BJ (cell line): Measurements from ENCODE around the gene PARD3. TPM values are rescaled to one million over a fixed set of nuclear protein-coding genes. Genes with fewer than 3 reads are reported as not detected.

Experiments used
- CTCF ChIA-PET: fragments of 350-600 bp; formaldehyde crosslinking; extraction: SDS; loops from one replicate; lab custom pipeline; 2021; ENCODE audit warnings: antibody characterized with exemption, inconsistent platforms; lab: Yijun Ruan, JAX
- POLR2A ChIA-PET: fragments of 300-600 bp; sonication (Branson Sonifier 250); formaldehyde crosslinking; extraction: SDS; loops from one replicate; lab custom pipeline; 2021; ENCODE audit warnings: antibody characterized with exemption; lab: Charles Lee
- DNase-seq: peaks from one replicate; pipeline ENCODE4 v3.0.0-alpha.2; 2011; ENCODE audit warnings: low read depth
- H3K27me3 ChIP-seq: 2 replicates; pipeline ENCODE4 v1.6.0; 2011; ENCODE audit warnings: low read length; ENCODE audit not compliant: control insufficient read depth, insufficient read depth
- H3K36me3 ChIP-seq: 2 replicates; pipeline ENCODE4 v1.5.1; 2011; ENCODE audit warnings: low read length; ENCODE audit not compliant: control insufficient read depth, insufficient read depth
- H3K4me3 ChIP-seq: 2 replicates; pipeline ENCODE4 v1.5.1; 2011; ENCODE audit warnings: low read depth, mild to moderate bottlenecking, control low read depth, low read length
- polyA plus RNA-seq: library from polyadenylated mRNA; depleted of rRNA; stranded (reverse); fragments of >200 nt; gene quantifications from 2 replicates; pipeline ENCODE4 v1.2.3, GENCODE V29; 2011
- TF ChIP-seq, protein P1 (sequence below): IDR thresholded peaks from 2 replicates; pipeline ENCODE4 v1.5.1; 2011; ENCODE audit warnings: low read depth, mild to moderate bottlenecking, control low read depth, inconsistent platforms, low read length, moderate library complexity; ENCODE audit not compliant: insufficient read depth

PARD3 gene
- polyA plus RNA-seq, 1 experiment: 17.7 TPM

DNA sequence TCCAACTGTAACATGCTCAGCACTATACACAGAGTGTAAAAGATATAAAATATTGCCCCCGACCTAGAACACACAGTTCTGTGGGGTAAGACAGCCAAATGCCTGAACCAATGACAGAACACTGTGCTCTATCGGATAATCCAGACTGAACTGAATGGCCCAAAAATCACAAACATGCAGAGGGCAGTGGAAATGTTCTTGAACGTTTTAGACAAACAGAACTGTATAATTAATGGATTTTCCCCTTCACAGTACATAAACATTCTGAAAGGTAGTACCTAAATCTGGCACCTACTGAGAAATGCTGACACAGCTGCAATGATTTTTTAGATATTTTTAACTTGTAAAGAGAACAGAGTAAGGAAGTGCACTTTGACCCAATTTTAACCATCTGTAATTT is 33.4 kb downstream of the PARD3 start:
- Histone ChIP-seq H3K36me3 (no peaks in the 10 kb centered on the region), H3K4me3 (no peak overlapping the region), H3K27me3 (no peaks in the 10 kb centered on the region)
- ChIA-PET POLR2A (no interaction called here), CTCF (interaction anchor here (1.4 kb wide), 1 partner anchor 13 kb away, joined by 4 read pairs; no protein-coding TSS in a partner anchor)
- TF ChIP-seq, protein P1, sequence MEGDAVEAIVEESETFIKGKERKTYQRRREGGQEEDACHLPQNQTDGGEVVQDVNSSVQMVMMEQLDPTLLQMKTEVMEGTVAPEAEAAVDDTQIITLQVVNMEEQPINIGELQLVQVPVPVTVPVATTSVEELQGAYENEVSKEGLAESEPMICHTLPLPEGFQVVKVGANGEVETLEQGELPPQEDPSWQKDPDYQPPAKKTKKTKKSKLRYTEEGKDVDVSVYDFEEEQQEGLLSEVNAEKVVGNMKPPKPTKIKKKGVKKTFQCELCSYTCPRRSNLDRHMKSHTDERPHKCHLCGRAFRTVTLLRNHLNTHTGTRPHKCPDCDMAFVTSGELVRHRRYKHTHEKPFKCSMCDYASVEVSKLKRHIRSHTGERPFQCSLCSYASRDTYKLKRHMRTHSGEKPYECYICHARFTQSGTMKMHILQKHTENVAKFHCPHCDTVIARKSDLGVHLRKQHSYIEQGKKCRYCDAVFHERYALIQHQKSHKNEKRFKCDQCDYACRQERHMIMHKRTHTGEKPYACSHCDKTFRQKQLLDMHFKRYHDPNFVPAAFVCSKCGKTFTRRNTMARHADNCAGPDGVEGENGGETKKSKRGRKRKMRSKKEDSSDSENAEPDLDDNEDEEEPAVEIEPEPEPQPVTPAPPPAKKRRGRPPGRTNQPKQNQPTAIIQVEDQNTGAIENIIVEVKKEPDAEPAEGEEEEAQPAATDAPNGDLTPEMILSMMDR: no peak
- no peak for DNase-seq

DNA sequence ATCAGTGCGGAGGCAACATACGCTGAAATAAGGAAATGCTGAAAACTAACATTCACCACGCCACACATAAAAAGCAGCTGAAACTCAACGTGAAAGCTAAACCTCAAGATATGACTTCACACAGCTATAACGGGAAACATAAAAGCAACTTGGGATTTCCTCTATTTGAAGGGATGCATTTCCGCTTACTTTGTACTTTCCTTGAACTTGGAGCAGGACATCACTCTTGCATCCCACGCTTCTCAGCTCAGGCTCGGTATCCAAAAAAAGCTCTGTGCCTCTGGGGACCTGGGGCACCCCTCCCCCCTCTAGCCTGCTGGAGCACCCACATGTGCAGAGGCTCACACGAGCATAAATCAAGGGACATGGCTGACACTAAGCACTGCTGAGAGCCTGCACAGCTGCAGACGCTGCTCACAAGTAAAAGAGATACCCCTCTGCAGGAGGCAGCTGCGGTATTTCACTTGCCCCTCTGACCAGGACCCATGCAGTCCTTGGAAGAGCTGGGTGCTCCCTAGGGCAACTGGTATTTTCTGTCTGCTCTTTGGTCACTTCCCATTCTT is 34.2 kb downstream of the PARD3 start:
- TF ChIP-seq, protein P1: no peak
- Histone ChIP-seq H3K27me3 (no peaks in the 10 kb centered on the region), H3K4me3 (no peak overlapping the region), H3K36me3 (no peaks in the 10 kb centered on the region)
- no peak for DNase-seq
- ChIA-PET POLR2A (no interaction called here), CTCF (interaction anchor here (0.6 to 1.4 kb wide), 5 partner anchors 12 to 201 kb away, joined by 3 to 6 read pairs (median 3); no protein-coding TSS in a partner anchor)

DNA sequence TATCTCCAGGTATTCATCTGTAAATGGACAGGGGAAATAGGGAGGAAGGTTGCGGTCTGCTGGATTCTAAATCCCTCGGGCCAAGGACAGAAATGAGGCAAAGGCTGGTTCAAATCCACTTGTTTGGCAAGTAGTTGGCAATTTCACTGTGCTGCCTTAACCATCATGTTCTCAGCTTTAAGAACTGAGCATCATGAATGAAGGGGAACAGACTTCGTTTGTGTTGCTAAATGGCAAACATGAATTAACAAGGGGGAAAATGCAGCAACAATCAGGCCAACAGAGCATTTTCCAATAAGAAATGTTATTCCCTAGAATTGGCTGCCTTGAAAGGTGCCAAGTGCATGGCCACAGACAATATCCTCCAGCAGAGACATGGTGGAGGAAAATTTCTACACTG is 36.9 kb downstream of the PARD3 start:
- ChIA-PET CTCF (interaction anchor here (1.0 to 1.1 kb wide), 2 partner anchors 94 to 216 kb away, joined by 3 read pairs; no protein-coding TSS in a partner anchor), POLR2A (no interaction called here)
- Histone ChIP-seq H3K4me3 (no peak overlapping the region), H3K27me3 (no peaks in the 10 kb centered on the region), H3K36me3 (no peaks in the 10 kb centered on the region)
- TF ChIP-seq, protein P1: no peak
- no peak for DNase-seq

DNA sequence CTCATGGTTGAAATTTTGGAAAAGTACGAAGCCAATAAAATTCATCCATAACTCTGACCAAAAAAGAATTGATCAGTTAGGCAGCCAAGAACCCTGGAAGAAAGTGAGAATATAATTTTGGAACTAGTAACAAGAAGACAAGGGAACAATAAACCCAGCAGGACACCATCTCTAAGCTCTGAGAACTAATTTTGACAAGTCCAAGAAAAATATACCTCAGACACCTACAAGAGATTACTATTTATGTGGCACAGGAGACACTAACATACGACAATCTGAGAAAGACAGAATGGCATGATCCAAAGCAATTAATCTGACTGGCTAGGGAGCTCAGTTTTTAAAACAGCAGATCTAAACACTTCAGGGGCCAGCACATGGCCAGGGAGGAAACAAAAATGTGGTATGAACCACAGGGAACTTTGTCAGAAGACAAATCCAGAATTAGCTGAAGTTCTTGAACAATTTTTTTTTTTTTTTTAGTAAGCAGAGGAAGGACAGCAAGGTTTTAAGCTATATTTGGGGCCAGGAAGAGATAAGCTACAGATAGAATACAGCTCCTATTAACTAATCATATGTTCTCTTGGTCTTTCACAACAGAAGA is 38.9 kb downstream of the PARD3 start:
- TF ChIP-seq, protein P1: no peak
- no peak for DNase-seq
- Histone ChIP-seq H3K36me3 (no peaks in the 10 kb centered on the region), H3K27me3 (no peaks in the 10 kb centered on the region), H3K4me3 (no peak overlapping the region)
- ChIA-PET POLR2A (no interaction called here), CTCF (interaction anchor here (1.1 to 1.3 kb wide), 2 partner anchors 10 to 13 kb away, joined by 3 read pairs; no protein-coding TSS in a partner anchor)

DNA sequence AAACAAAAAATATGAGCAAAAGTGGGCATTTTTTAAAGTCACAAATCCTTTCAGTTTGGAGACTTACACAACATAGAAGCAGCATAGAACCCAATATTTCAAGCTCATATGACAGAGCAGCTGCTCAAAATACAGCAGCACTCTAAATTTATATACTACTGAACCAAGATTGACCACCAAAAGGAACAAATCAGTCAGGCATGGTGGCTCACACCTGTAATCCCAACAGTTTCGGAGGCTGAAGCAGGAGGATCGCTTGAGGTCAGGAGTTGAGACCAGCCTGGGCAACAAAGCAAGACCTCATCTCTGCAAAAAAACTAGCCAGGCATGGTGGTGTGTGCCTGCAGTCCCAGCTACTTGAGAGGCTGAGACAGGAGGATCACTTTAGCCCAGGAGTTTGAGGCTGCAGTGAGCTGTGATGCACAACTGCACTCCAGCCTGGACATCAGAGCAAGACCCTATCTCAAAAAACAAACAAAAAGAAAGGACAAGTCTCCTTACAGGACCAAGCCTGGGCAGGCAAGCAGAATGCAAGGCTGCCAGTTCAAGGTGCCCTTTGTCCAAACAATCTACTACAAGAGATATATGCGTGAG is 40.0 kb downstream of the PARD3 start:
- no peaks in the 10 kb centered on the region for H3K27me3 ChIP-seq
- no peak for DNase-seq
- no peaks in the 10 kb centered on the region for H3K36me3 ChIP-seq
- CTCF ChIA-PET: interaction anchor here (1.1 to 1.3 kb wide), 2 partner anchors 11 to 12 kb away, joined by 3 read pairs; no protein-coding TSS in a partner anchor
- TF ChIP-seq, protein P1: no peak
- POLR2A ChIA-PET: interaction anchor here (0.5 kb wide), 1 partner anchor 60 kb away, joined by 5 read pairs; no protein-coding TSS in a partner anchor
- no peak overlapping the region for H3K4me3 ChIP-seq
